GM21526 (cell line): Measurements from ENCODE around the gene HDLBP.

Source experiments
- ATAC-seq: cut with Tn5 transposase; IDR thresholded peaks from one replicate; pipeline ENCODE4 v1.9.1; 2021; ENCODE audit warnings: moderate library complexity; ENCODE audit not compliant: unreplicated experiment, low FRiP score

The HDLBP gene

DNA sequence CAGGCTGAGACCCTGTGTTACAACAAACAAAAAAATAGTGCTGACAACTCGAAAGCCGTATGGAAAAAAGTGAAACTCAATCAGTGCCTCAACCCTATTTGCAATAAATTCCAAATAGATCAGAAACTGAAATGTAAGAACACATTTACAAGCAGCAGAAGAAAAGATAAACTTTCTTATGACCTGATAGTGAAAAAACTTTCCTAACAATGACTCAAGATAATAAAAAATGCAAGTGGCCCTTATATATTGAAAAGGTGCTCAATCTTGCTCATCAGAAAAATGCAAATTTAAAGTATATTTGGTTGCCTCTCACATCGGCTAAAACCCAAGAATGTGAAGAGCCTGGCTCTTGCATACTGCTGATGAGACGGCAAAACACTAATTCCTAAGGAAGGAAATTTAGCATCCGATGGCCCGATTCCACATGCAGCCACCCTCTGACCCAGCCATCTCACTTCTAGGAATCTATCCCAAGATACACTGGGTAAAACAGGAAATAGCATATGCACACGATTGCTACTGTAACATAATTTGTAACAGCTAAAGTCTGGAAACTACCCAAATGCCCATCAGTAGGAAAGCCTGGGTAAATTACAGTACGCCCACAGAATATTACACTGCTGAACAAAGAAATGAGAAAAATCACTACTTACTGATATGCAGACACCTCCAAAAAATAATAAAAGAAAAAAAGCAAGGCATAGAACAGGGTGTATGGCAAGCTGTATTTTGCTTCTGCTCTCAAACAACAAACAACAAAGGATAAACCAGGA, 56.8 kb downstream of the HDLBP start:
- ATAC-seq: no peak

DNA sequence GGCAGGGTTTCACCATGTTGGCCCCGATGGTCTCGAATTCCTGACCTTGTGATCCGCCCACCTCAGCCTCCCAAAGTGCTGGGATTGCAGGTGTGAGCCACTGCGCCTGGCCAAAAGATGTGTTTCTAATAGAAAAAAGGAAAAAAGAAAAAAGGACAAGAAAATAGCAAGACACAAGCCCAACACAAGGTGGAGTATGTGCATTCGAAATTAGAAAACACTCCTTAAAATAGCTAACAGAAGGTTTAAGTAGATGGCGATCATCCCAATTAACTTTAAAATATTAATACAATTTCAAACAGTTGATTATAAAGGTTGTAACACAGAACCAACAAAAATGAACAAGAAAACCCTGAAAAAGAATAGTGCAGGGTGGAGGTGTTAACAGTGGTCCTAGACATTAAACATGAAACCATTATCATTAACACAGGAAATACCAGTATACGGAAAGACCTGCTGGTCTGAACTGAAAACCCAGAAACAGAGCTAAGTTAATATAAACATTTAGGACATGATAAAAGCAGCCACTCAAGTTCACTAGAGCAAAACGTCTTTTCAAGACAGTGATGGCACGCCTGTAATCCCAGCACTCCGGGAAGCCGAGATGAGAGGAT, 57.9 kb downstream of the HDLBP start:
- no peak for ATAC-seq

DNA sequence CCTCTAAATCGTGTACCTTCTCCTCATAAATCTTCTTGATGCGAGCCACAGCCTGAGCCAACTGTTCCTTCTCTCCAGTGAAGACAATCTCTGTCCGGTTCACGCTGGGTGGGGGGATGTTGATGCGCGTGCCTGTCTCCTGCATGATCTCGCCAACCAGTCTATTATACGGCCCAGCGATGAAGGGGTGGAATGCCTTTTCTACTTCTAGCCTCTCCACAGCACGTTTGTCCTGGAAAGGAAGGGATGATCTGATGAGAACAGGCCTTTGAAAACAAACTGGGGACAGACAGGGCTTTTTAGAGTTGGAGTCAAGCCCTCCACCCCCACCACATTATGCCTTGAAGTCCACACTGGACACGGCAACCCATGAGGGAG, 59.3 kb downstream of the HDLBP start:
- ATAC-seq: no peak

DNA sequence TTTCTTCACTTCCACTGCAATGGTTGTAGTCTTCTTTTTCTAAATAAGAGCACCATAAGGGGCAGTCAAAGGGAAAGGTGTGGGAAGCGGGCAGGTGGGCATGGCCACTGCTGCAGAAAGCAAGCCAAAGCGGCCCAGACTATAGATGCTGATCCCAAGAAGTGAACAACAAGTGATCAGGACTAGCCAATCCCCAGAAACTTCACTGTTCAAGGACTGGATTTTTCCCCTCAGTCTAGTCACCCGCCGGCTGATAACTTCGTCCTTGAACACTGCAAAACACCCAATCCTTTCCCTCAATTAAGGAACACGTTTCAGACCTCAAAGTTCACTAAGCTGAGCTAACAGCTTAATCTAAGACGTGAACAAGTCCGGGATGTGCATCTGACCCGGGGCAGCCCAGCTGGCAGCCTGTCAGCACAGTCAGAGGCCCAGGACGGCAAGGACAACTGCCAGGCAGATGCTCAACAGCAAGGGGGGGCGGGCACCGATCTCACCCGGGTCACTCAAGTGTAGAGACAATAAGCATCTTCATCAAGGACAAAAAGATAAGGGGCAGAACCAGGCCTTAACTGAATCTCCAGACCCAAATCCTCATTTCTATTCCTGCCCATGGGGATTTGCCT, 59.8 kb downstream of the HDLBP start:
- ATAC-seq: no peak

DNA sequence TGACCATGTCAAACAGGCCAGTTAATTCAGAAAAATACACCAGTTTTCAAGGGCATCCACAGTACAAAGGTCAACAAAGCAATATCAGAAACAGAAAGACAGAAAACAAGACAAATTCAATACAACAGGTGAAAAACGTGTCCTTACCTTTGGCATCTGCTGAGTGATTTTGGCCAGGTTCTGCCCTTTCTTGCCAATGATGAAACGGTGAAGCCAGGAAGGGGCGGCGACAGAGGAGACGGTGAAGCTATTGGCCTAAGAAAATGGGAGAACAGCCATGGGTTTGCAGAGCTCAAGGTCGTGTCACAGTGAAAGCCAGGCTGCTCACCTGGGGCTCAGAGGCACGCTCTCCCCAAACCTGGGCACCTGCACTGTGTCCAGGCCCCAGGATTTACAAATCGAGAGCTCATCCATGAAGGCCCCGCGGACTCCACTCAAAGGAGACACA, 60.5 kb downstream of the HDLBP start:
- no peak for ATAC-seq

DNA sequence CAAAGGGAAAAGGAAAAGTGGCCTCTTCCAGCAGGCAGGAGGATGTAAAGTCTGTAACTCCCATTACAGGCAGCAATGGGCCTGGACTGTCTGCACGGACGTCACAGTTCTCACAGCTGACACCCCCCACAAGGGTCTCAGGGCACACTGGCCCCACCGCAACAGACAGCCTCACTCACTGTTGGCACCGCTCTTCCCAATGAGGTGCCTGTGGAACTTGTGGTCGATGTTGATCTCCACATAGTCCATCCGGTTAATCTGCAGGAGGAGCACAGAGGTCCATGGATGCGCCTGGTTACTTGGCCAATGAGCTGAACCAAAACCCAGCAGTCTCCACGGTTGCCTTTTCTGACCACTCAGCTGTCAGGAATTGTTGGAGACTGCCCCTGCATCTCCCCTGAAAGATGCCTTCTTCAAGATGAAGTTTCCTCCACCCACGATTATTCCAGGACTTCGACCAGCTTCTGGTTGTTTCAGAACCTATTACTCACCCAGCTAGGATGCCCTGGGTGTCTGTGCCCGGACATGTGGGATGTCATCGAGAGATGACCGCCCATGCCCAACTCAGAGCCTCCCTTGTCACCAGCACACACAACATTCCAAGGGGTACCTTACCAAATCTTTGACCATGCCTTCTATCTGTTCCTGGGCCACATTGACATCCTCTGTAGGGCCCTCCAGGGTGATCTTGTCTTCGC, 62.5 kb downstream of the HDLBP start:
- ATAC-seq: no peak

DNA sequence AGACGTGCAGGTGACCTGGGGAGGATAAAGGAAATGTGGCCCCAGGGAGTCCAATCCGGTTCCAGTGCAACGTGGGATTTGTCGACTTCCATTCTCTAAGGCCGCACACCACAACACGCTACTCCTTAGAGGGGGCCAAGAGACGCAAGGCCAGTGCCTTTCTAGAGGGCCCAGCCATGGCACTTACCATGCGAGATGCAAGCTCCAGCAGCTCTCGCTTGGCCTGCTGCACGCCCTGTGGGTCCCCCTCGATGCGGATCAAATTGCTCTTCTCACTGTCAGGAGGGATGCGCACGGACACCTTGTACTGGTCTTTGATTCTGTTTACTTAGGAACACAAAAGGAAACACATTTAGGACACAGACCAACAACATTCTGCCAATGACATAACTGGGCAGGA, 65.8 kb downstream of the HDLBP start:
- no peak for ATAC-seq

DNA sequence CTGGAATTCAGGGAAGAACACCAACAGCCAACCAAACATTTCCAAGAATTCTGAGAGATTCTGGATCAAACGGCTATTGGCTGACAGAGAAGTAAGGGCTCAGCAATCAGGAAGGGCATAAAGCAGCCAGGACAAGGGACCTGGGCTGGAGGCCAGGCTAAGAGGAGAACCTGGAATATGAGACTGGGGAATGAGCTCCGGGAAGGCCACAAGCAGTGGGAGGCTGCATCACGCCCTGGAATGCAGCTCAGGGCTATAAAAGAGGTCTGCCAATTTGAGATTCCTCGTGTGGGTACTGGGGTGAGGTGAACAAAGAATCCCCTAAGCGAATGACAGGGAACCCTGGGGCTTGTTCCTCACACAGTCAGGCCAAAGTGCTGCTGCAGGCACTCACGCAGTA, 66.6 kb downstream of the HDLBP start:
- ATAC-seq: no peak

DNA sequence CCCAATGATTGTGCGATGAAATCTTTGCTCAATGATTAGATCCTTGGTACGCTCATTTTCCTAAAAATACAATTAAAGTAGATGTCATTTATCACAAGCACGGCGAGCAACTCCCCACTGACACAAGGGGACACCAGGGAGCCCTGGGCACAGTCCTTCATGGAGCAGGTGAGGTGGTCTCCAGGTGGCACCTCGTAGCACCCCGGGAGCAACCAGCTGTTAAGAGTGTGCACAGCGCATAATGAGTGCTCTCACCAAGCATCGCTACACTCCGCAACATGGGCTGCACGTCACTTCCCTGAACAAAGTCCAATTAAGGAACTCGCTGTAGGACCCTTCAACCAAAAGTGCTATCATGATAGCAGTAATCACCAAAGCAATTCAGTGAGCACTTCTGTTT, 67.2 kb downstream of the HDLBP start:
- ATAC-seq: no peak

DNA sequence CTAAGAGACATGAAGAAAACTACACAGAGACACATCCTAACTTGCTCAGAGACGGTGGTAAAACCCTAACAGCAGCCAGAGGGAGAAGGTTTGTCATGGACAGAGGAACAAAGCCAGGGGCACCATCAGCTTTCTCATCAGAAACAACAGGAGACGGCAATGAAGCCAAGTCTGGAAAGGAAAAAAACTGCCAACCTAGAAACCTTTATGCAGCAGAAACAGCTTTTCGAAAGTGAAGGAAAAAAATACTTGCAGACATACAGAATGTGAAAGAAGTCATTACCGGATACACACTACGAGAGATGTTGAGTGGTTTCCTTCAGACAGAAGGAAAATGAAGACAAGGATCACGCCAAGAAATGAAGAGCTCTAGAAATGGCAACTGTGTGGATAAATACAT, 71.1 kb downstream of the HDLBP start:
- ATAC-seq: no peak

DNA sequence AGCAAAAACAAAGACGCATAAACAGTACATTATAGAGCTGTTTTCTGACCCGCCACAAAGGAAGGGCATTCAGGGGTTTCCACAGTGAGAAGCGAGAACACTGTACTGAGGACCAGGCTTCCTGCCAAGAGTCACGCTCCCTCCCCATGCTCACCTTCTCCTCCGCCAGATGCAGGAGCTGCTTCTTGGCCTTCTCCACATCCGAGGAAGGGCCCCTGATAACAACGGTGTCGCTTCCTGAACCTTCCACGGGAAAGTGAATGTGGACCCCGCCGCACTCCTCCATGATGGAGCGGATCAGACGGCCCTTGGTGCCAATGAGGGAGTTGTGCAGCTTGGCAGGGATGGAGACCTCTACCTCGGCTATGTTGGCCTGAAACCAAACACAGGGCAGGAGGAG, 73.2 kb downstream of the HDLBP start:
- ATAC-seq: no peak

DNA sequence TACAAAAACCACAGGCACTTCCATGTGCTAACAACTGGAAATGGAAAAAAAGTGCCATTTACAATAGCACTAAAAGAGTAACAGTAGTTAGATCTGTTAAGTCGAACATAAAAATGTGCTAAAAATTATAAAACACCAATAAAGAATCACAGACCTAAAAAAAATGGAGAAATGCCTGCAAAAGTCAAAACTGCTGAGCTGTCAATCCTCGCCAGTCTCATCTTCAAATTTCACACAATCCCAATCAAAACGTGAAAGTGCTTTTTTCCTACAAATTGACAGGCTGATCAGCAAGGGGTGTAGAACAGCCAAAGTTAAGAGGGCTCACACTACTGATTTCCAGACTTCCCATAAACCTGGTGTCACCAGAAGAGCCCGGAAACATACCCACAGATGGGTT, 73.8 kb downstream of the HDLBP start:
- no peak for ATAC-seq

DNA sequence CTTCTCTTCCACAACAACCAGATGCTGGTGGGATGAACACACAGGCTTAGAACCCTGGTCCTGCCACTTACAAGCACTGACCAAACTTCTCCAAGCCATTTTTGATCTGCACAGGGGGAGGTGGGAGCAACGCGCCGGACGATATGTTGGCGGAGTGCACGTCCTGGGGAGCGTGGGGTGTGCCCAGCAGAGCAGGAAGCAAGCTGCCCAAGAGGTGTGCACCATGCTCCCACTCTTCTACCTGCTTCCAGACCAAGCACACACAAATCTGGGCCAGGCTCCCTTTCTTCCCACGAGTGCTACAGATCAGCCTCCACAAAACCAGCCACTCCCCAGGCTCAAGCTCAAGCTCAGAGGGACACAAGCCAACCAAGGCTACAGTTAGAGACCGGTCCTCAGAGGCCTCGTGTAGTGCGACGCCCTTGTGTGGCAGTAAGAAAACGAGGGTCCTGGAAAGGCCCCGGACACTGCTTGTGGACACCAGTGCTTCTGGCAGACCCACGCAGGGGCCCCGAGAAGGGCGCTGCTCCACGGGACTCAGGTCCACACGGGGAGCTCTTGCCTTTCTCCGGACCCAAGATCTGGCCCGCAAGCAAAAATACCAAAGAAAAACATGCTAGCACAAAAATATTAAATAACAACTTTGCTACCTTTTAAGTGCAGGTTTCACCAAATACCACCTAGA, 75.0 kb downstream of the HDLBP start:
- no peak for ATAC-seq

DNA sequence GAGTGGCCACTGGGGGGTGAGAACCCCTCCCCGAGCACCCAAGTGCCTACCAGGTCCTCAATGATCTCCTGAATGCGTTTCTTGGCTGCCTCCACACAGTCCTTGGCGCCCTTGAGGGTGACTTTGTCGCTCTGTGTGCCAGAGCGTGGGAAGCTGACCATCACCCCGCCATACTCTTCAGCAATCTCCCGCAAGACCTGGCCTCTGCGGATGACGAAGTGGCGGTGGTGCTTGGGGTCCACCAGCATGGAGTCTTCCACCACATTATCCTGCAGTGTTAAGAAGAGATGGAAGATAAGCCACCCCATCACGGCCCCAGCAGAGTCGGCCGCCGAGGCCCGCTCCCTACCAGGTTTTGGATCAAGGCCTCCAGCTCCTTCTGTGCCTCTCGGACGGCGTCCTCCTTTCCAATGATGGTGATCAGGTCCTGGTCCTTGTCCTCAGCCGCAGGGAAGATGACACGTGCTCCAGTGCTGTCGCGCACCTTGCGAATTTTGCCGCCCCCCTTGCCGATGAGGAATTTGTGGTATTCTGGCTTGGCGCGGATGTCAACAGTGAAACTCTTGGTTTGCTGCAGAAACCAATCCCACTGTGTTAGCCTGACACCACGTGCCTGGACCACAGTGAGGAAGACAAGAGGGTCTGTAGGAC, 75.8 kb downstream of the HDLBP start:
- ATAC-seq: no peak

DNA sequence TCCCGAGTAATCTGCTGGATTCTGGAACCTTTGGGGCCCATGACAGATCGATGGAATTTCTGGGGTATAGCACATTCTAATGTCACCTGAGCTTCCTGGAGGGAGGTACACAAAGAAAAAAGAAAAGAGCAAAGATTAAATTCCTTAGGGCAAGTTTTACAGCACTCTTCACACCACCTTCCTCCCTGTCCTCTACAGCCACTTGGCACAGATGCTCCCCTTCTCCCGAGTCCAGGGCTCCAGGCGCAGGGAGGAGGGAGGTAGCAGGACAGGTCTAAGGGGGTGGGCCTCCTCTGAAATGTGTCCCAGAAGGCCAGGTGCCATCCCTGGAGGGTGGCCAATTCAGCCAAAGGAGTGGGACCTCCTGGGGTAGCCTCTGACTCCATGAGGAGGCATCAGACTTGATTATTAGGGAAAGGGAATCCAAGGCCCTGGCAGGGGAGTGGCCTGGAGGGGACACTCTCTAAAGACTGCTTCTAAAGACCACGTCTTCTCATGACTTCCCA, 76.7 kb downstream of the HDLBP start:
- ATAC-seq: no peak

DNA sequence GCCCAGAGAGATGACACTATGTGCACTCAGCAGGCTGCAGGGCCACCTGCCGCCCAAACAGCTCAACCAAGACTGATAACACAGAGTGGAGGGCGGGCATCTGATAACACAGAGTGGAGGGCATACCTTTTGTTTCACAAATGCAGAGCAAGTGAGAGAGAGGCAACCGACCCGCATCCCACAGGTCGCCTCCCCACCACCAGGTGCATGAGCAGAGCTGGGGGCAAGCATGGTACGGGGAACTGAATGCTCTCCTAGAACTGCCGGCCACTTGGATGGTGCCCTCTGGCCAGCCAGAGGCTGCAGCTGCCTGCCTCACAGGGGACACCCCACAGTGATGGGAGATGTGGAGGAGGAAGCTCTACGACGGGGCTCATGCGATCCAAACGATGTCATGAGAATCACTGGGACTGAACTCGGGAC, 77.5 kb downstream of the HDLBP start:
- ATAC-seq: no peak

DNA sequence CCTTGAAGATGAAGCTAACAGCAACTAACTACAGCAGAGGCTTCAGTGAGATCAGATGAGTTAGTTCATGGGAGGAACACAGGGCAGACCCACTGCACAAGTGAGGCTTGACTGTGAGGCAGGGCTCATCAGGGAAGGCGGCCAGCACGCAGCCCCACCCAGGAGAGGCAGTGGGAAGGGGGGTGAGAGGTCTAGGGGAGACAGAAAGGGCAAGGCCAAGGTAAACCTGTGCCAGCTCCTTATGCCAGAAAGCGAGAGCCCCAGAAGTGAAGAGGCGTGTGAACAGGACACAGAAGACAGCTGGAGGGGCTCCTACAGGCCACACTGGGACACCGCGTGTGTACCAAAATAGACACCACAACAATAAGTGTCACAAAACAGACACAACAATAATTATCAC, 78.4 kb downstream of the HDLBP start:
- ATAC-seq: no peak

DNA sequence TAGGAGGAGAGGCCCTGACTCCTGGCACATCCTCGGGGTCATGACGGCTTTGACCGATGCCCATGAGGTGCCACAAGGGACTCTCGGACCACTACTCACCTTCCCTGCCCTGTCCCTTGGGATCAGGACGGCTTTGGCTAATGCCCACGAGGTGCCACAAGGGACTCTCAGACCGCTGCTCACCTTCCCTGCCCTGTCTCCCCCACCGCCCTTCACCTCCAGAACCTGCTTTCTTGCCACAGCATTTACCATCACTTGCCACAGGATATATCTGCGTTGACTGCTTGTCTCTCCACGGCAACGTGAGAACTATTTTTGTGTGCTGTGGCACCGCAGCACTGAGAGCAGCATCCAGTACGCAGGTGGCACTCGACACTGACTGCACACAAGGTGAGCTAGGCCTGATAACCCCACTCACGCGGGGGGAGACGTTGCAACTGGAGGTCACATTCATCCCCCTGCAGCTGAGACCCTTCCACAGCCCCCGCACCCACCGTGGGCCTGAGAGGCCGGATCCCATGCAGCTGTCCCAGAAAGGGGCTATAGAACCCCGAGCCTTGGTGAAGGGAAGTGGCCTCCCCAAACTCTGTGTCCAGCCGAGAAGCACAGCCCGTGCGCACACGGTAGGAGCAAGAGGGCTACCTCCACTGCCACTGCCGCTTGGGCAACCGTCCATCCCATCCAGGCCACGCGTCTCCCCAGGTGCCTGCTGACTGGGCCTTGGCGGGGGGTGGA, 79.4 kb downstream of the HDLBP start:
- ATAC-seq: no peak

DNA sequence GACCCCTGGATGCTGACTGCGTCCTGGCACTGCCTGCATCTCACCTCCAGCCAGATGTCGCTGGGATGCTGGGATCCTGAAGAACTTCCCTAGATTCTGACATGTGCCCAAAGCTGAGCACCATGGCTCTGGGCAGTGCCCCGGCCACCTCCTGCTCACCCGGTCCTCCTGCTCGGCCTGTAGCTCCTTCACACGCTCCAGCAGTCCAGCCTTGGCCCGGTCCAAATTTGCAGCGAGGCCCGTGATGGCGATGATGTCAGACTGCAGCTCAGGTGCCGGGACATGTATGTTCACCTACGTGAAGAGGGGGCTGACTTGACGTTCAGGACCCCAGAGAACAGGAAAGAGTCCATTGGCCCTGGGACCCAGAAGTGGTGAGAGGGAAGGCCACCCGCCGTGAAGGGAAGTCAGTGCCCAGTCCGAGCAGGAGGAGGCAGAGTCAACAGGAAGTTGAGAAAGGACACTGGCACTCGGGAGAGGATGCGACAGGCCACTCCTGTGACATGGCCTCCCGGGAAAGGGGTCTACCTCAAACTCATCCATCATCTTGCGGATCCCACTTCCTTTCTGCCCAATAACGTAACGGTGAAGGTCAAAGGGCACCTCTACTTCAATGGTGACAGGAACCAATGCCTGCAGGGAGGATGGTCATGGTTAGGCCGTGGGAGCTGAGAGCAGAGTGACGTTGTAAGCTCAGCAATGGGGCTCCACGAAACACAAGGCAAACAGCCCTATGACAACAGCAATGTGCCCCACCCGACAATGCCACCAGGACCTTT, 80.3 kb downstream of the HDLBP start:
- ATAC-seq: no peak
